Measurements from ENCODE around the gene MEGF11.
"Not testable (repeated sequence)": the region's sequence is repeated elsewhere in the genome, so short reads cannot be mapped to it uniquely, and the experiment has no call there.

MEGF11 gene

DNA sequence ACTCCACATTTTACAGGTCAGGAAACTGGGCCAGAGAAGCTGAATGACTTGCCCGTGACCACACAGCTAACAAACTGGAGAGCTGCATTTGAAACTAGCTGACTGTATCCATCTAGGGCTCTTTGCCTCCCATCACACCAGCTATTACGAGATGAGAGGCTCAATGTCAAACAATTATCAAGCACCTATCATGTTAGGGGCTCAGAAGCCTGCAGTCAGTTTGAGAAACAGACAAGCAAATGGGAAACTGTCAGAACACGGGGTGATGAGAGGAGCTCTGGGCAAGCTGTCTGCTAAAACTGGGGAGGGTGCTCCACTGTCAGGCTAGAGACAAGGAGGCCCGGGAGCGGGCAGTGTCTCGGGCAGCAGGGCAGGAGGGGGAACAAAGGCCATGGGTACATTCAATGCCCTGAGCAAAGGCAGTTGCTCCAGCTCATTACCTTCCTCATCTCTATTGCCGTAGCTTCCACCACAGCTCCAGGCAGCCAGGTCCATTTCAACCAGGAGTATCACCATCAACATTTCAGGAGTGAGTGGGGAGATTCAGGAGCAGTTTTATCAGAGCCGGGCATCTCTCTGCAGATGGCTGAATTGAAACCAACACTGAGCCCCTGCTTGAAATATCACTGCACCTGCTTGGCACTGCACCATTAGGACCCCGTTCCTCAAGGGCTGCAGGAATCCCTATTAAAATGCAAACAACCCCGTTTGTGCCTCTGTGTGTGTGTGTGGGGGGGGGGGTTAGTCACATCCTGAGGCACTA is 261.6 kb downstream of the MEGF11 start:
- DNase-seq = no peak

DNA sequence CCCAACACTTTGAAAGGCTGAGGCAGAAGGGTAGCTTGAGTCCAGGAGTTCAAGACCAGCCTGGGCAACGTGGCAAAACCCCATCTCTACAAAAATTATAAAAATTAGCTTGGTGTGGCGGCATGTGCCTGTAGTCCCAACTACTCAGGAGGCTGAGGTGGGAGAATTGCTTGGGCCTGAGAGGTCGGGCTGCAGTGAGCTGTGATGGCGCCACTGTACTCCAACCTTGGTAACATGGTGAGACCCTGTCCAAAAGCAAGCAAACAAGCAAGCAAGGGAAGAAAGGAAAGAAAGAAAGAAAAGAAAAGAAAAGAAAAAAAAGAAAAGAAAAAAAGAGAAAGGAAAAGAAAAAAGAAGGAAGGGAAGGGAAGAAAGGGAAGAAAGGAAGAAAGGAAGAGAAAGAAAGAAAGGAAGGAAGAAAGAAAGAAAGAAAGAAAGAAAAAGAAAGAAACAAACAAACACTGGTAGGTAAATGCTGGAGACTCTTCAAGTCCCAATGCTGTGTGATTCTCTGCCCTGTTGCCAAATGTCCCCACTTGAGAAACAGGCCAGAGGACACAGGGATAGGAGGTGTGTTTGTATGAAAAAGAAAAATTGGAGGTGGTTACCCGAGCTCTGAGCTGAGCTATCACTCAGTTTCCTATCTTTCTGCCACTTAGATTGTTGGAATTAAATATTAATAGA is 263.1 kb downstream of the MEGF11 start:
- no peak for DNase-seq

GRCh38 chr15:65987100-65987499 is 266.4 kb downstream of the MEGF11 start:
- no peak for DNase-seq

- no peak for DNase-seq
Measured at GRCh38 chr15:65986416-65986815, 267.1 kb downstream of the MEGF11 start.

GRCh38 chr15:65985387-65985786 is 268.2 kb downstream of the MEGF11 start:
- no peak for DNase-seq

GRCh38 chr15:65982627-65983322 is 270.8 kb downstream of the MEGF11 start:
- DNase-seq = no peak

GRCh38 chr15:65981837-65982626 is 271.5 kb downstream of the MEGF11 start:
- peak in 1 of 2 donors; percentile 24 for DNase-seq

GRCh38 chr15:65980824-65981456 is 272.6 kb downstream of the MEGF11 start:
- peak in 1 of 2 donors; percentile 17 for DNase-seq

GRCh38 chr15:65979837-65980236 is 273.7 kb downstream of the MEGF11 start:
- DNase-seq = no peak

GRCh38 chr15:65979316-65979715 is 274.2 kb downstream of the MEGF11 start:
- DNase-seq = no peak

DNA sequence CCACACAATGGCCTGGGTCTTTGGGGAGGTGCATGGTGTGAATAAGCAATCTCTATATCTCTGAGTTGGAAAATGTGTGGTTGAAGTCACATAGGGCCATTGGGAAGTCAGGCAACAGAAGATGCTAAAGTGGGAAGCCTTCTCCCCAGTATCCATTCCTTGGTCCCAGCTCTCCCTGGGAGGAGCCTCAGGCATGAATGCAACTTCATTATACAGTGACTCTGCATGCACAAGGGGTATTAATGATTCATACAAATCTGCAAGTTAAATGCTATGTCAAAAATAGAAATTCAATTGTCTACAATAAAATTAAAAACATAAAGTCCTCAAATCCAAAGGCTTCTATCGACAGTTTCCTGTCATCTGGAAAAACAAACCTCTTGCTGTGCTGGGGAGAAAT is 275.4 kb downstream of the MEGF11 start:
- no peak for DNase-seq

DNA sequence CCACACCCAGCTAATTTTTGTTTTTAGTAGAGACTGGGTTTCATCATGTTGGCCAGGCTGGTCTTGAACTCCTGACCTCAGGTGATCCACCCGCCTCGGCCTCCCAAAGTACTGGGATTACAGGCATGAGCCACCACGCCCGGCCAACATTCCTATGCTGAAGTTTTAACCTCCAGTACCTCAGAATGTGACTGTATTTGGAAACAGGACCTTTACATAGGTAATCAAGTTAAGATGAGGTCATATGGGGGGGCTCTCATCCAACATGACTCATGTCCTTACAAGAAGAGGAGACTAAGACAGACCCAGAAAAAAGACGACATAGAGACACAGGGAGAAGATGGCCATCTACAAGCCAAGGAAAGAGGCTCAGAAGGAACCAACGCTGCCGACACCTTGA is 277.4 kb downstream of the MEGF11 start:
- DNase-seq = not testable (repeated sequence)

- DNase-seq = no peak
Measured at GRCh38 chr15:65971741-65971995, 281.9 kb downstream of the MEGF11 start.

DNA sequence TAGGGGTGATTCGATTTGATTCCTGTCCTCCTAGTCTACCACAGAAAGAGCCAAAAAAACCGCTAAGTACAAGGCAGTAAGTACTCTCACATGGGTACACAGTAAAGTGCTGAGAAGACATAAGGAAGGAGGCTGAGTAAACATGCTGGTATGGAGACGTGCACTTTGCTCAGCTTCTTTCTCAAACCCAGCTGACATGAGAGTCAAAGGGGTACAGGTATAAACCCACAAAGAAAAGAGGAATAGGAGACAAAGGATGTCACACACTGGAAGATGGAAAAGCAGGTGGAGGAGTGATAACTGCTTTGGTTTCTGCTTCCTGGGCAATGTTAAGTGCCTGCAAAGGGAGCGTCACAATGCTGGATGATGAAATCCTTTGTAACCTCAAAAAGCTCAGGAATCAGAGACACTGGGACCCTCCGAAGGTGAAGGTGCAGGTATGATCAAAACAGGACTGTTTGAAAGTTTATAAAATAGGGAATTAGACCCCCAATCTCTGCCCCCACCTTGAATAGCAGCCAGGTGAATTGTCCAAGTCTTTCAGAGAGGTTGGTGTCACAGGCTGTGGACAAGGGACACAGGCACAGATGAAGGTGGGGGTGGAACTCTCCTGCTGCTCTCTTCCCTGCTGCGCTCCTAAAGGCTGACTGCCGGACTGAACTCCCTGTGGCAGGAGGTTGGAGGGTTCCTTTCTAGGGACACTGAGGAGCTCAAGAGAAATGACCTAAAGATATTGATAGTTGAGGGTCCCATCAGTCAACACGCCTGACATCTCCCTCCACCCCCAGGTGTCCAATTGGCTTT is 282.4 kb downstream of the MEGF11 start:
- DNase-seq = no peak

DNA sequence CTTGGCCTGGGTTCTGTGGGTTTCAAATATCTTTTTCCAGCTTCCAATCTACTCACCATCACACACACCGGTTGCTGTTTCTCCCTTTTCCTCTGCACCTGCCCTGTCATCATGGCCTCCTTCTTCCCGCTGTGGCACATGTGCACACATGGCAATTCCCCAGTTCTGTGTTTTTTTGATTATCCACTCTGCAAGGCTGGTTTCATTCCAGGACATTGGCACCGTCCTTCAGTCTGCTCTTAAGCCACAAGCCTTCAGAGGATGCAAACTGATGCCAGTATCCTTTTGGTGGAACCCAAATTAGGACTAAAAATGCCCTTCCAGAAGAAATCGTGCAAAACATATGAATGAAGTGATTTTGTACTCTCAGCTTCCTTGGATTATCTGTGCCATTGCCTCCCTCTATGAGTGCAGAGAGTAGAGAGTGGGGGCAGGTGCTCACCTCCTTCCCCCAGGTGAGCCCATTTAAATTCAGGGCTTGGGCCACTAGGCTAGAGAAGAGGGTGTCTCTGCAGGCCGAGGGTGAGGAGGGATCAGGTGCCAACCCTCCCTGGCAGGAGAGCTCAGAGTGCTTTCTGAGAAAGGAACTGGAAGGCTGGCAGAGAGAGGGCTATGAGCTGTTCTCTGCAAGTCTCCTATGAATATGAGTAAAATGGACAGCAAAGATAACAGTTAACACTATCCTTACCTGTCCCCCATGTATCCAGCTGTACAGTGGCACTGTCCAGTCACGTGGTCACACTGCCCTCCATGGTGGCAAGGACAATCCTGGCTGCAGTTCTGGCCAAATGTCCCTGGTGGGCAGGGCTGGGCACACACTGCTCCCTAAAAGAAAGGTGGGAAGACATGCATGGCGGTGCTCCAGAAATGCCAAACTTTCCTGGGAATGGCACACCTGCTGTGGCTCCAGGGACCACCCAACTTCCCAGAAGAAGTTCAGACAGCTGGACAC is 283.4 kb downstream of the MEGF11 start:
- DNase-seq = no peak

DNA sequence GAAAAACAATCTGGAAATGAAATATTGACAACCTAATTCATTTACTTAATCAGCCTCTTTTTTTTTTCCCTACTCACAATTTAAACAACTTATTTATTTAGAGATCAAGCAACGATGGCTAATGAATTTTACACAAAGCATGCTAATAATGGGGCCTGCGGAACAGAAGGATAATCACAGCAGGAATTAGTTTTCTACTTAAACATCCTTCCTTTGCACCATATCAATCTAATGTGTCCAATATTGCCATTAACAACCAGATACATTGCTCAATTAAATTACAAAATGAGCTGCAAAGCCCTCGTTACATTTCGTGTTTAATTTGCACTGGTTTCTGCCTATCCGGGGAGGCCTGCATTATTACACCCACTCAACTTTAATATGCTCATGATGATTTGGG is 285.0 kb downstream of the MEGF11 start:
- DNase-seq = no peak

DNA sequence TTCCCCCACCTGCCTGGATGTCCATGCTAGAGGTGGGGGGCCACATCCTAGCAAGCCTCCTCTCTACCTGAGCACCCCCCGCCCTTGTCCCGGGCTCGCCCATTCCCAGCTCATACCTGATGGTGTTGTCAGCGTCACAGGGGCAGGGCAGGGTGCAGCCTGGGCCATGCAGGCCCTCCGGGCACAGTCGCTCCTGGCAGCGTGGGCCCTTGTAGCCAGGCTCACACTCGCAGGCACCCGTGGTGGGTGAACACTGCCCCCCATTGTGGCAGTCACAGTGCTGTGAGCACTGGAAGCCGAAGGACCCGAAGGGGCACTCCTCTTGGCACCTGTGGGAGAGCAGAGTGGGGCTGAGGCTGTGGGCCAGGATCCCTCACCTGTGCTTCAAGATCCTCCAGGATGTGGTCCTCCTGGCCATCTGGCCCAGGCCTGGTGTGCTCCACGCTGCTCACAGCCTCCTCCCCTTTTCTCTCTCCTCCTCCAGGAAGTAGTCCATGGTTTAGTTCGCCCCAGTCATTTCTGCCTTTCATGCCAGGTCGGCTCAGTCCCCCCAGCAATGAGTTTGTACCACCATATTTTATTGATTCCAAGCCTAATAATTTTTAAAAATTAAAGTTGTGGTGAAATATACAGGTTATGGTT is 288.6 kb downstream of the MEGF11 start:
- DNase-seq = no peak

DNA sequence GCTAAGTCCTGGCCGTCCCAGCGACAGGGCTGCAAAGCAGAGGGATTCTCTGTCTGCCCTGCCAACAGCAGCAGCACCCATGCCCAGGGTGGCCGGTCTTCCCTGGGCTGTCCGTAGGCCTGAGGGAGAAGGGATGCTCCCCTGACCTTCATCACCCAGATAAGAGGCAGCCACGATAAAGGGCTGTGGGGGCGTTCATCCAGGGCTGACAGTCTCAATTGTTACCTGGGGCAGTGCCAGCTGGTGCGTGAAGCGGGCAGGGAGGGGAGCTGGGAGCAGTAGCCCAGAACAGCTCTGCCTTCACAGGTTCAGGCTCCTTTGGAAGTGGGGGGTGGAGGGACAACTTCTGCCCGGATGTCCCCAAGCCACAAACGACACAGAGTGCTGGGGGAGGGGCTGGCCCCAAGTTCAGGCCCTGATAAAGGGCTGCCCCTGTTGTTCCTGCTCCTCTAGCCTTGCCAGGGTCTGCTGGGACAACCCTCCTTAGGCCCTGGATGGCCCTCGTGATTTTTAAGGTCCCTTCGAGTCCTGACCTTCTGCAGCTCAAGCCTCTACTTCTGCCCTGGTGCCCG is 289.6 kb downstream of the MEGF11 start:
- no peak for DNase-seq

DNA sequence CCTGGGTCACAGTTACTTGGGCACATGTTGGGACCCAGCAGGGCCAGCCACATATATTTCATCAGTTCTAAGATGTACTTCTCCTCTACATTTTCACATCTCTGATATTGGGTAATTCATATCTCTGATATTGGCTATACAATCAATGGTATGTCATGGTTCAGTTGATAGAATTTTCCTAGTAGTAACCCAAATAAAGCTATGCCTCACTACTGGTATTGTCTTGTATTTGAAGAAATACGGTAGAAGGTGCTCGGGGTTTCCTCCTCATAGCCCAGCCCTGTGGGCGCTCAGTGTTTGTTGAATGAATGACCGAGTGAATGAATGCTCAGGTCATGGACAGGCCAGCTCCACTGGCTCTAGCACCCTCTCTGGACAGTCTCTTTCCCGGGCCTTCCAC is 290.2 kb downstream of the MEGF11 start:
- DNase-seq = no peak

GRCh38 chr15:65962187-65962586 is 291.4 kb downstream of the MEGF11 start:
- no peak for DNase-seq
